Esophagus muscularis mucosa (tissue), 4 donors: ENCODE data around the gene ZNF813. TPM values are rescaled to one million over a fixed set of nuclear protein-coding genes. Genes with fewer than 3 reads are reported as not detected.

ENCODE experiments used
- DNase-seq: peaks from one replicate; pipeline ENCODE4 v3.0.0-alpha.2; 2017; ENCODE audit errors: extremely low spot score
- H3K27ac ChIP-seq, 4 donors: fragments of 200-600 bp; sonication (generic); replicated peaks in 1 of 4; 1 replicate in 3 of 4; 2 replicates in 1 of 4; pipeline ENCODE4 v1.5.1; 2016 to 2019; ENCODE audit warnings: mild to moderate bottlenecking in 1 of 4
- H3K27me3 ChIP-seq, 4 donors: fragments of 200-600 bp; sonication (generic); one replicate each; pipeline versions ENCODE4 v1.5.1 to v1.6.0; 2016 to 2019
- H3K36me3 ChIP-seq, 4 donors: fragments of 200-600 bp; sonication (generic); one replicate each; pipeline ENCODE4 v1.5.1; 2016 to 2019
- H3K4me1 ChIP-seq, 4 donors: fragments of 200-600 bp; sonication (generic); one replicate each; pipeline ENCODE4 v1.5.1; 2016 to 2019
- H3K4me3 ChIP-seq, 4 donors: fragments of 200-600 bp; sonication (generic); 1 replicate in 2 of 4; 2 replicates in 2 of 4; pipeline ENCODE4 v1.5.1; 2016 to 2019; ENCODE audit warnings: mild to moderate bottlenecking in 4 of 4, moderate library complexity in 1 of 4
- H3K9me3 ChIP-seq, 4 donors: fragments of 200-600 bp; sonication (generic); 1 replicate in 3 of 4; 2 replicates in 1 of 4; pipeline ENCODE4 v1.5.1; 2016 to 2019
- CTCF ChIP-seq, 3 experiments: fragments of 200-600 bp in 2 of 3; fragments of 450-650 bp in 1 of 3; sonication (generic) in 2 of 3; IDR thresholded peaks; one replicate each; pipeline ENCODE4 v1.5.1; 2017 to 2019; ENCODE audit warnings: antibody characterized with exemption in 3 of 3, mild to moderate bottlenecking in 2 of 3, moderate library complexity in 1 of 3
- EP300 ChIP-seq: sonication (generic); formaldehyde crosslinking; IDR thresholded peaks from one replicate; pipeline ENCODE4 v1.6.1; 2017; ENCODE audit warnings: antibody characterized with exemption
- POLR2A ChIP-seq: fragments of 450-650 bp; IDR thresholded peaks from one replicate; pipeline ENCODE4 v1.6.1; 2017; ENCODE audit warnings: antibody characterized with exemption, moderate library complexity, mild to moderate bottlenecking, low read depth
- POLR2AphosphoS5 ChIP-seq, 2 donors: sonication (generic); formaldehyde crosslinking; IDR thresholded peaks; one replicate each; pipeline ENCODE4 v1.6.1; 2017; ENCODE audit warnings: antibody characterized with exemption in 2 of 2
- WGBS: methylation state at CpG from one replicate; pipeline ENCODE4 v1.1.5; 2018; 5-methylcytosine and 5-hydroxymethylcytosine counted together
- intact Hi-C: fragments of 100-400 bp; cut with DNase I; formaldehyde crosslinking; loops from one replicate; pipeline ENCODE4 v1.15.1; 2023
- total RNA-seq, 4 donors: library from RNA; depleted of rRNA; stranded (reverse); fragments of >200 nt; gene quantifications; one replicate each; pipeline versions ENCODE4 v1.1.0 to v1.2.1, GENCODE V29; 2016

The ZNF813 gene
- total RNA-seq, 4 donors from 2014 or later = 1.7 to 3.5 (median 3.2) TPM

- H3K9me3 ChIP-seq = peaks cover 0 to 14% (median 9%) of the 10 kb centered on the region in 4 donors
- no peak for TF ChIP-seq EP300
- TF ChIP-seq POLR2AphosphoS5 (IDR thresholded peaks at IDR 0.05) = no peak
- TF ChIP-seq POLR2A = no peak
- TF ChIP-seq CTCF (IDR thresholded peaks at IDR 0.05) = no peak
- intact Hi-C loops = no loop called here
- no peak for DNase-seq
- no peaks in the 10 kb centered on the region for H3K27me3 ChIP-seq
- H3K27ac ChIP-seq = peak overlapping the region in 3 of 4 donors; percentile 77 to 92 (median 88)
- peaks cover 6 to 17% (median 15%) of the 10 kb centered on the region in 4 donors for H3K4me1 ChIP-seq
- H3K4me3 ChIP-seq = peak overlapping the region; percentile 51 to 67 (median 58)
- 29% methylated on average over 20 of the region's 33 CpGs for WGBS
- H3K36me3 ChIP-seq = no peaks in the 10 kb centered on the region
Observed at GRCh38 chr19:53521373-53522202, 54.1 kb downstream of the ZNF813 start.

GRCh38 chr19:53525922-53526321 lies 58.4 kb downstream of the ZNF813 start:
- DNase-seq = no peak
- intact Hi-C loops = no loop called here

GRCh38 chr19:53530622-53531021 lies 63.1 kb downstream of the ZNF813 start:
- no peaks in the 10 kb centered on the region for H3K36me3 ChIP-seq
- no peaks in the 10 kb centered on the region for H3K4me1 ChIP-seq
- no peak for DNase-seq
- H3K4me3 ChIP-seq = no peak overlapping the region
- no peak for TF ChIP-seq POLR2A
- no peak for TF ChIP-seq POLR2AphosphoS5 (IDR thresholded peaks at IDR 0.05)
- TF ChIP-seq CTCF (IDR thresholded peaks at IDR 0.05) = no peak
- TF ChIP-seq EP300 = no peak
- no peaks in the 10 kb centered on the region for H3K27me3 ChIP-seq
- WGBS = 94% methylated on average over 8 of the region's 8 CpGs
- H3K9me3 ChIP-seq = peaks cover 0 to 9% (median 7%) of the 10 kb centered on the region in 4 donors
- intact Hi-C loops = no loop called here
- H3K27ac ChIP-seq = no peak overlapping the region

More at GRCh38 chr19:53525922-53526321, 58.4 kb downstream of the ZNF813 start:
- 97% methylated on average over 2 of the region's 2 CpGs for WGBS
- no peak overlapping the region for H3K27ac ChIP-seq
- TF ChIP-seq POLR2A (no peak), EP300 (no peak)
- peaks cover 6 to 10% (median 8%) of the 10 kb centered on the region in 4 donors for H3K4me1 ChIP-seq
- no peaks in the 10 kb centered on the region for H3K27me3 ChIP-seq
- H3K9me3 ChIP-seq = peaks cover 0 to 14% (median 9%) of the 10 kb centered on the region in 4 donors
- no peaks in the 10 kb centered on the region for H3K36me3 ChIP-seq
- H3K4me3 ChIP-seq = no peak overlapping the region

GRCh38 chr19:53531457-53531856 lies 63.9 kb downstream of the ZNF813 start:
- TF ChIP-seq CTCF (IDR thresholded peaks at IDR 0.05) = no peak
- no peak for TF ChIP-seq POLR2AphosphoS5 (IDR thresholded peaks at IDR 0.05)
- TF ChIP-seq EP300 = no peak
- no peak for TF ChIP-seq POLR2A
- Histone ChIP-seq H3K4me1 (no peaks in the 10 kb centered on the region), H3K9me3 (peaks cover 0 to under 1% (median under 1%) of the 10 kb centered on the region in 4 donors), H3K4me3 (no peak overlapping the region), H3K27ac (no peak overlapping the region), H3K36me3 (no peaks in the 10 kb centered on the region), H3K27me3 (no peaks in the 10 kb centered on the region)
- no peak for DNase-seq
- intact Hi-C loops = no loop called here
- WGBS = 88% methylated on average over 4 of the region's 4 CpGs

- WGBS = 89% methylated on average over 1 of the region's 1 CpG
- Histone ChIP-seq H3K36me3 (no peaks in the 10 kb centered on the region), H3K9me3 (no peaks in the 10 kb centered on the region), H3K4me3 (no peak overlapping the region), H3K27me3 (no peaks in the 10 kb centered on the region), H3K4me1 (peaks cover 0 to 4% (median 1%) of the 10 kb centered on the region in 4 donors), H3K27ac (no peak overlapping the region)
- no peak for TF ChIP-seq POLR2AphosphoS5 (IDR thresholded peaks at IDR 0.05)
- no peak for TF ChIP-seq CTCF (IDR thresholded peaks at IDR 0.05)
- TF ChIP-seq POLR2A = no peak
- TF ChIP-seq EP300 = no peak
- intact Hi-C loops = no loop called here
- no peak for DNase-seq
Observed at GRCh38 chr19:53532362-53532761, 64.8 kb downstream of the ZNF813 start.
